K562 (cell line): Measurements from ENCODE around the gene SLC25A29. TPM values are rescaled to one million over a fixed set of nuclear protein-coding genes. Genes with fewer than 3 reads are reported as not detected.

Experiments used
- ATAC-seq: fragments of 200-7000 bp; cut with Tn5 transposase; 3 replicates; pipeline ENCODE4 v1.9.1; 2020; ENCODE audit warnings: moderate library complexity
- BruUV-seq: library from RNA; stranded (reverse); fragments of 400-500 nt; replicated peaks from 2 replicates; lab custom pipeline; 2021; lab: Mats Ljungman, UMichigan
- CTCF ChIA-PET: fragments of 300-600 bp; formaldehyde crosslinking; extraction: SDS; loops from one replicate; lab custom pipeline; 2021; ENCODE audit warnings: low intra/inter-chr PET ratio; lab: Yijun Ruan, JAX
- POLR2A ChIA-PET: fragments of 300-600, 350-650 bp; sonication (Branson Sonifier 250); formaldehyde crosslinking; extraction: SDS; loops from one replicate; lab custom pipeline; 2021; ENCODE audit warnings: antibody characterized with exemption, inconsistent platforms; lab: Yijun Ruan, JAX
- DNase-seq, 4 experiments: peaks; one replicate each; pipeline versions ENCODE4 v3.0.0 to v3.0.0-alpha.2; 2011 to 2018; ENCODE audit warnings: low spot score in 3 of 4, mixed read lengths in 3 of 4; ENCODE audit errors: extremely low read depth in 1 of 4
- FAIRE-seq: peaks from 2 replicates; lab custom pipeline; 2011; peaks lifted over from hg19 to GRCh38; lab: Jason Lieb, UNC
- H2AFZ ChIP-seq: 2 replicates; pipeline ENCODE4 v1.6.0; 2011; ENCODE audit warnings: low read depth, low read length, control low read depth, inconsistent platforms
- H3K27ac ChIP-seq: fragments of 200-600 bp; 3 replicates; pipeline ENCODE4 v1.8.0; 2011; ENCODE audit warnings: low read depth, mild to moderate bottlenecking, control low read depth, inconsistent platforms, low read length, moderate library complexity, mixed read lengths; ENCODE audit errors: extremely low read depth
- H3K27me3 ChIP-seq, 2 experiments: fragments of 300-600 bp in 1 of 2; 2 replicates in 1 of 2; 3 replicates in 1 of 2; pipeline versions ENCODE4 v1.6.0 to v1.8.0; 2011; ENCODE audit warnings: inconsistent platforms in 2 of 2, low read length in 2 of 2, mild to moderate bottlenecking in 1 of 2, mixed read lengths in 1 of 2, moderate library complexity in 1 of 2; ENCODE audit not compliant: control insufficient read depth in 2 of 2, insufficient read depth in 2 of 2
- H3K36me3 ChIP-seq: fragments of 300-600 bp; 3 replicates; pipeline ENCODE4 v1.8.0; 2011; ENCODE audit warnings: mild to moderate bottlenecking, low read length, inconsistent platforms; ENCODE audit not compliant: control insufficient read depth, insufficient read depth
- H3K4me1 ChIP-seq, 2 experiments: fragments of 200-600 bp in 1 of 2; replicated peaks in 1 of 2; 2 replicates in 1 of 2; 3 replicates in 1 of 2; pipeline versions ENCODE4 v1.5.1 to v1.8.0; 2011; ENCODE audit warnings: inconsistent platforms in 2 of 2, low read length in 2 of 2, mild to moderate bottlenecking in 1 of 2, mixed read lengths in 1 of 2, moderate library complexity in 1 of 2; ENCODE audit not compliant: control insufficient read depth in 2 of 2, insufficient read depth in 2 of 2
- H3K4me2 ChIP-seq: 2 replicates; pipeline ENCODE4 v1.6.1; 2011; ENCODE audit warnings: low read length, control low read depth, inconsistent platforms, mixed read lengths; ENCODE audit not compliant: insufficient read depth
- H3K4me3 ChIP-seq: fragments of 200-600 bp; sonication (generic), shearing (Covaris generic); 2 replicates; pipeline ENCODE4 v1.5.1; 2016; ENCODE audit warnings: control low read depth, inconsistent platforms
- H3K79me2 ChIP-seq: fragments of 200-600 bp; 3 replicates; pipeline ENCODE4 v1.8.0; 2011; ENCODE audit warnings: low read length, inconsistent platforms; ENCODE audit not compliant: control insufficient read depth, insufficient read depth
- H3K9ac ChIP-seq, 2 experiments: 2 replicates each; pipeline versions ENCODE4 v1.6.0 to v1.6.1; 2011; ENCODE audit warnings: low read depth in 2 of 2, low read length in 2 of 2, control low read depth in 1 of 2, inconsistent platforms in 1 of 2, mild to moderate bottlenecking in 1 of 2, mixed read lengths in 1 of 2; ENCODE audit not compliant: insufficient read depth in 1 of 2
- H3K9me1 ChIP-seq: one replicate; pipeline ENCODE4 v1.6.0; 2011; ENCODE audit warnings: inconsistent platforms, mild to moderate bottlenecking, low read length, moderate library complexity; ENCODE audit not compliant: control insufficient read depth, insufficient read depth
- H3K9me3 ChIP-seq: replicated peaks from 2 replicates; pipeline ENCODE4 v1.5.1; 2011; ENCODE audit warnings: low read depth, low read length, inconsistent platforms; ENCODE audit not compliant: control insufficient read depth, insufficient read depth
- H4K20me1 ChIP-seq: replicated peaks from 2 replicates; pipeline ENCODE4 v1.6.1; 2011; ENCODE audit warnings: low read length, inconsistent platforms, mixed read lengths; ENCODE audit not compliant: control insufficient read depth, insufficient read depth
- U2AF2 ChIP-seq: fragments of 200-400 bp; formaldehyde crosslinking; optimal IDR thresholded peaks from 2 replicates; pipeline ENCODE3; 2017; ENCODE audit warnings: low read depth, mild to moderate bottlenecking, low read length
- ZBTB7A ChIP-seq: IDR thresholded peaks from 2 replicates; pipeline ENCODE4 v1.6.1; 2011; ENCODE audit warnings: low read depth, mild to moderate bottlenecking, low read length, moderate library complexity, borderline replicate concordance; ENCODE audit not compliant: control insufficient read depth
- WGBS: fragments of 100-300 bp; shearing (Covaris generic); methylation state at CpG from one replicate; pipeline ENCODE4 v1.1.6; 2016; ENCODE audit warnings: low coverage, mixed read lengths; ENCODE audit not compliant: insufficient coverage; ENCODE audit errors: missing lambda C conversion rate; 5-methylcytosine and 5-hydroxymethylcytosine counted together
- in situ Hi-C: fragments of 300-500 bp; cut with MboI; formaldehyde crosslinking; loops from 4 replicates; pipeline ENCODE4 v1.15.0; 2018; ENCODE audit warnings: inconsistent platforms, mixed read lengths
- intact Hi-C: fragments of 100-400 bp; cut with micrococcal nuclease; formaldehyde crosslinking; loops from 2 replicates; pipeline ENCODE4 v1.14.2; 2022
- polyA plus RNA-seq, 8 experiments: library from polyadenylated mRNA; depleted of rRNA in 4 of 8; stranded (reverse) in 5 of 8; unstranded in 3 of 8; fragments of >200 nt; fragmentation: Nextera tagmentation in 2 of 8; fragmentation: Illumina TruSeq in 1 of 8; extraction: Ambion mirVana in 2 of 8; extraction: Trizol in 1 of 8; gene quantifications; 2 replicates each; pipeline versions ENCODE4 v1.2.1 to v1.2.3, GENCODE V29; 2011 to 2014; ENCODE audit warnings: inconsistent platforms in 1 of 8, missing spikeins in 1 of 8
- total RNA-seq, 7 experiments: library from RNA; depleted of rRNA in 6 of 7; stranded (reverse); fragments of >200 nt in 6 of 7; fragmentation: Illumina TruSeq in 2 of 7; extraction: Trizol in 2 of 7; gene quantifications; 2 replicates each; pipeline versions ENCODE4 v1.2.1 to v1.2.3, GENCODE V29; 2011 to 2021; ENCODE audit warnings: low replicate concordance in 1 of 7
- TF ChIP-seq, protein P1 (sequence below): fragments of 450-650 bp; IDR thresholded peaks from 2 replicates; pipeline ENCODE4 v1.6.1; 2016; ENCODE audit warnings: antibody characterized with exemption
- TF ChIP-seq, protein P2 (sequence below): sonication (generic); formaldehyde crosslinking; IDR thresholded peaks from 2 replicates; pipeline ENCODE4 v1.9.0; 2022; ENCODE audit warnings: mild to moderate bottlenecking, missing genetic modification reagents
- TF ChIP-seq, protein P3 (sequence below): fragments of 450-650 bp; formaldehyde crosslinking; IDR thresholded peaks from 2 replicates; pipeline ENCODE4 v1.4.0; 2020; ENCODE audit warnings: mild to moderate bottlenecking, moderate library complexity

SLC25A29 gene
- total and polyA plus RNA-seq, 9 of the 15 experiments (the other 6 are each of a cell fraction or from before 2014, with no cell fraction given): 0.07 to 17.5 (median 4.8) TPM

GRCh38 chr14:100303179-100303578 lies 3.1 kb downstream of the SLC25A29 start (continued):
- TF ChIP-seq, protein P1, sequence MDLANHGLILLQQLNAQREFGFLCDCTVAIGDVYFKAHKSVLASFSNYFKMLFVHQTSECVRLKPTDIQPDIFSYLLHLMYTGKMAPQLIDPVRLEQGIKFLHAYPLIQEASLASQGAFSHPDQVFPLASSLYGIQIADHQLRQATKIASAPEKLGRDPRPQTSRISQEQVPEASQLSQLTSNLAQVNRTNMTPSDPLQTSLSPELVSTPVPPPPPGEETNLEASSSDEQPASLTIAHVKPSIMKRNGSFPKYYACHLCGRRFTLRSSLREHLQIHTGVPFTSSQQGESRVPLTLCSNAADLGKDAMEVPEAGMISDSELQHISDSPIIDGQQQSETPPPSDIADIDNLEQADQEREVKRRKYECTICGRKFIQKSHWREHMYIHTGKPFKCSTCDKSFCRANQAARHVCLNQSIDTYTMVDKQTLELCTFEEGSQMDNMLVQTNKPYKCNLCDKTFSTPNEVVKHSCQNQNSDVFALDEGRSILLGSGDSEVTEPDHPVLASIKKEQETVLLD: peak; percentile 29; the same call in 1 of the 2 replicates
- TF ChIP-seq U2AF2: no peak
- TF ChIP-seq, protein P2, sequence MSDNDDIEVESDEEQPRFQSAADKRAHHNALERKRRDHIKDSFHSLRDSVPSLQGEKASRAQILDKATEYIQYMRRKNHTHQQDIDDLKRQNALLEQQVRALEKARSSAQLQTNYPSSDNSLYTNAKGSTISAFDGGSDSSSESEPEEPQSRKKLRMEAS (CRISPR knock-in tag): no peak
- 0 out of 2 replicates have a peak, but pooled peaks have one; percentile 17 for TF ChIP-seq ZBTB7A

DNA sequence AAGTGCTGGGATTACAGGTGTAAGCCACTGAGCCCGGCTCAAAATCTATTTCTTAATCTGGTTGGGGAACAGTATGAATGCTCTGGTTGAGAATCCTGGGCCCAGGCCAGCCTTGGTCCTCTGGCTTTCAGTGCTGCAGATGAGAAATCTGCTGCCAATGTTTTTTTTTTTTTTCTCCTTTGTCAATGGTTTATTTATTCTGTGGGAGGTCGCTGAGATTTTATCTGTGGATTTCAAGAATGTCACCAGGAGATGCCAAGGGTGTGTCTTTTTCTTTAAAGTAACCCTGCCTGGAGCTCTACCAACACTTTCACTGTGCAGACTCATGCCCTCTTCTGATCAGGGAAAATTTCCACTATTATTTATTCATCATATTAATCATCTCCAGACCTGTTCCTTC lies 3.6 kb downstream of the SLC25A29 start:
- POLR2A ChIA-PET: no interaction called here

More for the DNA sequence above, 3.6 kb downstream of the SLC25A29 start:
- no TSS peak for BruUV-seq
- Histone ChIP-seq H2AFZ (no peak overlapping the region), H3K27me3 (no peaks in the 10 kb centered on the region), H3K4me2 (no peak overlapping the region), H3K9me3 (no peaks in the 10 kb centered on the region), H3K4me1 (peaks cover 12 to 48% of the 10 kb centered on the region in 2 experiments; a peak in 4 of 5 replicates), H4K20me1 (no peaks in the 10 kb centered on the region; the same call in 1 of the 2 replicates), H3K9me1 (peaks cover 4% of the 10 kb centered on the region), H3K27ac (no peak overlapping the region), H3K4me3 (no peak overlapping the region), H3K9ac (no peak overlapping the region), H3K79me2 (no peaks in the 10 kb centered on the region), H3K36me3 (no peaks in the 10 kb centered on the region)
- TF ChIP-seq, protein P3, sequence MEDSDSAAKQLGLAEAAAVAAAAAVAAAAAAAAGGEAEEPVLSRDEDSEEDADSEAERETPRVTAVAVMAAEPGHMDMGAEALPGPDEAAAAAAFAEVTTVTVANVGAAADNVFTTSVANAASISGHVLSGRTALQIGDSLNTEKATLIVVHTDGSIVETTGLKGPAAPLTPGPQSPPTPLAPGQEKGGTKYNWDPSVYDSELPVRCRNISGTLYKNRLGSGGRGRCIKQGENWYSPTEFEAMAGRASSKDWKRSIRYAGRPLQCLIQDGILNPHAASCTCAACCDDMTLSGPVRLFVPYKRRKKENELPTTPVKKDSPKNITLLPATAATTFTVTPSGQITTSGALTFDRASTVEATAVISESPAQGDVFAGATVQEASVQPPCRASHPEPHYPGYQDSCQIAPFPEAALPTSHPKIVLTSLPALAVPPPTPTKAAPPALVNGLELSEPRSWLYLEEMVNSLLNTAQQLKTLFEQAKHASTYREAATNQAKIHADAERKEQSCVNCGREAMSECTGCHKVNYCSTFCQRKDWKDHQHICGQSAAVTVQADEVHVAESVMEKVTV (CRISPR knock-in tag): no peak
- DNase-seq (no peak), FAIRE-seq (no peak), ATAC-seq (no peak)
- 8% methylated on average over 2 of the region's 2 CpGs for WGBS
- in situ Hi-C loops: no loop called here
- intact Hi-C loops: no loop called here
- CTCF ChIA-PET: no interaction called here
